ENCODE results near the gene LEMD2.

The LEMD2 gene

GRCh38 chr6:33792981-33793380 lies 4.1 kb upstream of the LEMD2 start:
- Histone ChIP-seq H3K79me2 (ENCODE audit: insufficient read depth, low read length) (peaks cover 18% of the 10 kb centered on the region), H3K4me1 (ENCODE audit: insufficient read depth, low read length, poor library complexity, severe bottlenecking) (peaks cover 14% of the 10 kb centered on the region), H3F3A (ENCODE audit: low read depth) (no peaks in the 10 kb centered on the region), H3K36me3 (ENCODE audit: insufficient read depth, low read length) (no peaks in the 10 kb centered on the region), H3K9me3 (ENCODE audit: insufficient read depth, low read depth, low read length) (no peaks in the 10 kb centered on the region), H3K9me2 (replicated peaks; ENCODE audit: low read depth, low read length) (no peaks in the 10 kb centered on the region), H2AFZ (ENCODE audit: low read length) (no peak overlapping the region), H3K4me2 (ENCODE audit: low read depth, low read length, poor library complexity, severe bottlenecking) (no peak overlapping the region), H4K20me1 (ENCODE audit: insufficient read depth, low read length, poor library complexity, severe bottlenecking) (peaks cover under 1% of the 10 kb centered on the region), H3K9ac (ENCODE audit: low read depth, low read length, poor library complexity, severe bottlenecking) (no peak overlapping the region), H3K27me3 (ENCODE audit: insufficient read depth, low read length, poor library complexity, severe bottlenecking) (no peaks in the 10 kb centered on the region), H3K4me3 (ENCODE audit: low read length, poor library complexity, severe bottlenecking) (no peak overlapping the region)
- TF ChIP-seq EZH2phosphoT487 (IDR thresholded peaks at IDR 0.05; ENCODE audit: borderline replicate concordance) = no peak
- TF ChIP-seq, protein P1, sequence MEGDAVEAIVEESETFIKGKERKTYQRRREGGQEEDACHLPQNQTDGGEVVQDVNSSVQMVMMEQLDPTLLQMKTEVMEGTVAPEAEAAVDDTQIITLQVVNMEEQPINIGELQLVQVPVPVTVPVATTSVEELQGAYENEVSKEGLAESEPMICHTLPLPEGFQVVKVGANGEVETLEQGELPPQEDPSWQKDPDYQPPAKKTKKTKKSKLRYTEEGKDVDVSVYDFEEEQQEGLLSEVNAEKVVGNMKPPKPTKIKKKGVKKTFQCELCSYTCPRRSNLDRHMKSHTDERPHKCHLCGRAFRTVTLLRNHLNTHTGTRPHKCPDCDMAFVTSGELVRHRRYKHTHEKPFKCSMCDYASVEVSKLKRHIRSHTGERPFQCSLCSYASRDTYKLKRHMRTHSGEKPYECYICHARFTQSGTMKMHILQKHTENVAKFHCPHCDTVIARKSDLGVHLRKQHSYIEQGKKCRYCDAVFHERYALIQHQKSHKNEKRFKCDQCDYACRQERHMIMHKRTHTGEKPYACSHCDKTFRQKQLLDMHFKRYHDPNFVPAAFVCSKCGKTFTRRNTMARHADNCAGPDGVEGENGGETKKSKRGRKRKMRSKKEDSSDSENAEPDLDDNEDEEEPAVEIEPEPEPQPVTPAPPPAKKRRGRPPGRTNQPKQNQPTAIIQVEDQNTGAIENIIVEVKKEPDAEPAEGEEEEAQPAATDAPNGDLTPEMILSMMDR (conservative IDR thresholded peaks at IDR 0.05; ENCODE audit: low read length) = no peak

DNA sequence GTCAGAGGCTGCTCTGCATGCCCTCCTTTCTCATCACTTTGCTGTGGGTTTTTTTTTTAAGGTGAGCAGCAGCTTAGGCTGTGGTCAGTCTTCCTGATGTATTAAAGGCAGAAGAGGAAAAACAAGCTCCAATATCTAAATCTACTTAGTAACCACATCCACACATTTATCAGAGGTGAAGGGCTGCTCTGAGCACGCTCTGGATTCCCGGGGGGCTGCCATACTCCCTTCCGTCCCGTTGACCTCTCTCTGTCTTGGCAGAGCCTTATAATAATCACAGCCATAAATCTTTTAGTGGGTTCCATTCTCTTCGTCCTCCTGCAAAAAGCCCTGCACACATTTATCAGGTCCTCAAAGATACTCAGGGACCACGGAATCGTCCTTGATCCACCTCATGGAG lies 2.7 kb upstream of the LEMD2 start:
- H3K9me2 ChIP-seq (replicated peaks; ENCODE audit: low read depth, low read length) = no peaks in the 10 kb centered on the region
- peaks cover 14% of the 10 kb centered on the region for H4K20me1 ChIP-seq (ENCODE audit: insufficient read depth, low read length, poor library complexity, severe bottlenecking)
- H3K36me3 ChIP-seq (ENCODE audit: insufficient read depth, low read length) = no peaks in the 10 kb centered on the region
- no peak overlapping the region for H3K4me2 ChIP-seq (ENCODE audit: low read depth, low read length, poor library complexity, severe bottlenecking)
- no peak for TF ChIP-seq EZH2phosphoT487 (IDR thresholded peaks at IDR 0.05; ENCODE audit: borderline replicate concordance)
- TF ChIP-seq, protein P1 (conservative IDR thresholded peaks at IDR 0.05; ENCODE audit: low read length) = no peak
- no peak overlapping the region for H2AFZ ChIP-seq (ENCODE audit: low read length)
- H3K27me3 ChIP-seq (ENCODE audit: insufficient read depth, low read length, poor library complexity, severe bottlenecking) = no peaks in the 10 kb centered on the region
- H3K9ac ChIP-seq (ENCODE audit: low read depth, low read length, poor library complexity, severe bottlenecking) = no peak overlapping the region
- peaks cover 28% of the 10 kb centered on the region for H3K4me1 ChIP-seq (ENCODE audit: insufficient read depth, low read length, poor library complexity, severe bottlenecking)
- H3K9me3 ChIP-seq (ENCODE audit: insufficient read depth, low read depth, low read length) = no peaks in the 10 kb centered on the region
- H3K79me2 ChIP-seq (ENCODE audit: insufficient read depth, low read length) = peaks cover 31% of the 10 kb centered on the region
- H3K4me3 ChIP-seq (ENCODE audit: low read length, poor library complexity, severe bottlenecking) = no peak overlapping the region
- no peaks in the 10 kb centered on the region for H3F3A ChIP-seq (ENCODE audit: low read depth)

- Histone ChIP-seq H3K36me3 (ENCODE audit: insufficient read depth, low read length) (no peaks in the 10 kb centered on the region), H3K9me2 (replicated peaks; ENCODE audit: low read depth, low read length) (no peaks in the 10 kb centered on the region), H2AFZ (ENCODE audit: low read length) (no peak overlapping the region), H3K9ac (ENCODE audit: low read depth, low read length, poor library complexity, severe bottlenecking) (no peak overlapping the region), H3K79me2 (ENCODE audit: insufficient read depth, low read length) (peaks cover 38% of the 10 kb centered on the region), H3F3A (ENCODE audit: low read depth) (no peaks in the 10 kb centered on the region), H3K4me2 (ENCODE audit: low read depth, low read length, poor library complexity, severe bottlenecking) (no peak overlapping the region), H3K4me3 (ENCODE audit: low read length, poor library complexity, severe bottlenecking) (no peak overlapping the region), H3K27me3 (ENCODE audit: insufficient read depth, low read length, poor library complexity, severe bottlenecking) (no peaks in the 10 kb centered on the region), H3K9me3 (ENCODE audit: insufficient read depth, low read depth, low read length) (no peaks in the 10 kb centered on the region), H3K4me1 (ENCODE audit: insufficient read depth, low read length, poor library complexity, severe bottlenecking) (peaks cover 35% of the 10 kb centered on the region), H4K20me1 (ENCODE audit: insufficient read depth, low read length, poor library complexity, severe bottlenecking) (peaks cover 21% of the 10 kb centered on the region)
- TF ChIP-seq, protein P1 (conservative IDR thresholded peaks at IDR 0.05; ENCODE audit: low read length) = no peak
- TF ChIP-seq EZH2phosphoT487 (IDR thresholded peaks at IDR 0.05; ENCODE audit: borderline replicate concordance) = no peak
These were observed 2.0 kb upstream of the LEMD2 start for GRCh38 chr6:33790910-33791309.
